ENCODE measurements around the gene RNF212. TPM values are rescaled to one million over a fixed set of nuclear protein-coding genes. Genes with fewer than 3 reads are reported as not detected.

Gene RNF212
- total RNA-seq, 2 experiments from 2014 or later = 2.0 to 2.7 TPM

GRCh38 chr4:1096841-1097240, 16.5 kb downstream of the RNF212 start:
- DNase-seq (no peak), ATAC-seq (no peak)
- no peak overlapping the region for H3K4me3 Mint-ChIP-seq
- H3K27ac Mint-ChIP-seq = no peak overlapping the region
- ChIA-PET POLR2A (interaction anchor here (0.7 kb wide), 1 partner anchor 21 kb away, joined by 4 read pairs; no protein-coding TSS in a partner anchor), CTCF (no interaction called here)
- H3K9me3 Mint-ChIP-seq (ENCODE audit: insufficient read depth) = no peaks in the 10 kb centered on the region
- no peaks in the 10 kb centered on the region for H3K4me1 Mint-ChIP-seq (ENCODE audit: low read depth)
- H3K36me3 Mint-ChIP-seq (ENCODE audit: low read depth) = no peaks in the 10 kb centered on the region
- no peaks in the 10 kb centered on the region for H3K27me3 Mint-ChIP-seq (ENCODE audit: low read depth)

DNA sequence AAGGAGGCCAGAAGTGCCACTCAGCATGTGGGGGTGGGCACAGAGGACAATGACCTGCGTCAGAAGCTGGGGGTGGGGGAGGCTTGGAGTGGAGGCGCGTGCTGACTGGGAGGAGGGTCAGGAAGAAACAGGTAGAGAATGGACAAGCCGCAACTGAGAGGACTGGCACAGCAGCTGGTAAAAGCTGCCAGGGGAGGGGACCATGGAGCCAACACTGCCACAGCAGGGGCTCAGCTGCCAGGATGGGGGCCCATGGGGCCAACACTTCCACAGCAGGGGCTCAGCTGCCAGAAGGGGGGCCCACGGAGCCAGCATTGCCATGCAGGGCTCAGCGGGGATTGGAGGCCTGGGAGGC, 19.1 kb downstream of the RNF212 start:
- Mint-ChIP-seq H3K4me3 (no peak overlapping the region), H3K9me3 (ENCODE audit: insufficient read depth) (no peaks in the 10 kb centered on the region), H3K27ac (no peak overlapping the region), H3K4me1 (ENCODE audit: low read depth) (no peaks in the 10 kb centered on the region), H3K27me3 (ENCODE audit: low read depth) (no peaks in the 10 kb centered on the region), H3K36me3 (ENCODE audit: low read depth) (no peaks in the 10 kb centered on the region)
- POLR2A ChIA-PET = no interaction called here
- ATAC-seq = no peak
- no peak for DNase-seq
- CTCF ChIA-PET = no interaction called here

DNA sequence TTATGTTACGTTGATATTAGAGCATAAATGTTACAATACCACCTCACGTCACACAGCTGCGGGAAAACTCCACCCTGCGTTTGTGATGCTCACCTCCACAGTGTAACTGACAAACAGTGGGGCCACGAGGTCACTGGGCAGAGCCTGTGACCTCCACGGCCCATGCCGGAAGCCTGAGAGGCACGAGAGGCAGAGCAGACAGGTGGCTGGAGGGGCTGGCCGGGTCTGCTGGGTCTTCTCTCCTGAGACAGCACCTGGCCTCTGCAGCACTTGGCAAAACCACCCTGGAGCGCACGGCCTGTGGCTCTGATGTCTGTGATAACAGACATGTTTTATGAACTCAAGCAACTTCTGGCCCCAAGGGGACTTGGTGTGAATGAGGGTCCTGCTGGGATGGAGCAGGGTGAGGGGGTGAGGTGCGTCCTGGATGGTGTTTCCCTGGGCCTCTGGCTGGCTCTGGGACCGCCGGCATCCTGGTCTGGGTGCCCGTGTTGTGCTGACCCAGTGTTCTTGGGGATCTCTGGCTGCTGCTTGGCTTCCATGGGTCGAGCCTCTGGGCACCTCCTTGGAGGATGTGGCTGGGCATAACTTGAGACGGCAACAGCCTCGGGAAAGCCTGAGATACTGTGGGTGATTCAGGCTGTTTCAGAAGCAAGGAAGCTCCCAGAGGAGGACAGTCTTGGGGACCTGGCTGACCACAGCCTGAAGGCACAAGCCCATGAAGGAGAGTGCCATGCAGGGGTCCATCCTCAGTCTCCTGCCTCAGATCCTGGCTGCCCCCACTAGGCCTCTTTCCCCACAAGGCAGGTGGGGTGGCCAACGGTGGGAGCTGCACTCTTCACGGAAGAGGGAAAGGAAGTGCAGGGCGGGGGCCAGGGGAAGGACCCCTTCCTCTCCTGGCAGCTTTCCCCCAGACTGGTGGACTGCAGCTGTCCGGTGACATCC, 19.7 kb downstream of the RNF212 start:
- no peaks in the 10 kb centered on the region for H3K9me3 Mint-ChIP-seq (ENCODE audit: insufficient read depth)
- H3K36me3 Mint-ChIP-seq (ENCODE audit: low read depth) = no peaks in the 10 kb centered on the region
- no peaks in the 10 kb centered on the region for H3K4me1 Mint-ChIP-seq (ENCODE audit: low read depth)
- CTCF ChIA-PET = no interaction called here
- H3K27me3 Mint-ChIP-seq (ENCODE audit: low read depth) = no peaks in the 10 kb centered on the region
- no peak overlapping the region for H3K27ac Mint-ChIP-seq
- H3K4me3 Mint-ChIP-seq = no peak overlapping the region
- no peak for ATAC-seq
- DNase-seq = no peak
- POLR2A ChIA-PET = no interaction called here

DNA sequence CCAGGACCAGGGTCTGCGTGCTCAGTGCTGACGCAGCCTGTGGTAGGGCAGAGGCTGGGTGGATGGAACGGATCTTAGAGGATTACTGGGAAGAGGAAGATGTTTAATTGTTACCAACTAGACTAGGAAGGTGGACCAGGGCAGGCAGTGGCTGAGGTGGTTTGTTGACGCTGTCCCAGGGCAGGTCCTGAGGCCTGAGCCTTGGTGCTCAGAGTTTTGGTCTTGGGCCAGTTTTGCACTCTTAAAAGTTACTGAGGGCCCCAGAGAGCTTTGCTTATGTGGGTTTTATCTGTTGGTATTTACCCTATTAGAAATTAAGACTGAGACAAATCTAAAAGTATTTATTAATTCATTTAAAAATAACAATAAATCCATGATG, 20.4 kb downstream of the RNF212 start:
- no peak for DNase-seq
- ATAC-seq = no peak
- H3K27me3 Mint-ChIP-seq (ENCODE audit: low read depth) = no peaks in the 10 kb centered on the region
- no peaks in the 10 kb centered on the region for H3K36me3 Mint-ChIP-seq (ENCODE audit: low read depth)
- no peaks in the 10 kb centered on the region for H3K4me1 Mint-ChIP-seq (ENCODE audit: low read depth)
- ChIA-PET CTCF (no interaction called here), POLR2A (no interaction called here)
- H3K4me3 Mint-ChIP-seq = no peak overlapping the region
- H3K27ac Mint-ChIP-seq = no peak overlapping the region
- H3K9me3 Mint-ChIP-seq (ENCODE audit: insufficient read depth) = no peaks in the 10 kb centered on the region

DNA sequence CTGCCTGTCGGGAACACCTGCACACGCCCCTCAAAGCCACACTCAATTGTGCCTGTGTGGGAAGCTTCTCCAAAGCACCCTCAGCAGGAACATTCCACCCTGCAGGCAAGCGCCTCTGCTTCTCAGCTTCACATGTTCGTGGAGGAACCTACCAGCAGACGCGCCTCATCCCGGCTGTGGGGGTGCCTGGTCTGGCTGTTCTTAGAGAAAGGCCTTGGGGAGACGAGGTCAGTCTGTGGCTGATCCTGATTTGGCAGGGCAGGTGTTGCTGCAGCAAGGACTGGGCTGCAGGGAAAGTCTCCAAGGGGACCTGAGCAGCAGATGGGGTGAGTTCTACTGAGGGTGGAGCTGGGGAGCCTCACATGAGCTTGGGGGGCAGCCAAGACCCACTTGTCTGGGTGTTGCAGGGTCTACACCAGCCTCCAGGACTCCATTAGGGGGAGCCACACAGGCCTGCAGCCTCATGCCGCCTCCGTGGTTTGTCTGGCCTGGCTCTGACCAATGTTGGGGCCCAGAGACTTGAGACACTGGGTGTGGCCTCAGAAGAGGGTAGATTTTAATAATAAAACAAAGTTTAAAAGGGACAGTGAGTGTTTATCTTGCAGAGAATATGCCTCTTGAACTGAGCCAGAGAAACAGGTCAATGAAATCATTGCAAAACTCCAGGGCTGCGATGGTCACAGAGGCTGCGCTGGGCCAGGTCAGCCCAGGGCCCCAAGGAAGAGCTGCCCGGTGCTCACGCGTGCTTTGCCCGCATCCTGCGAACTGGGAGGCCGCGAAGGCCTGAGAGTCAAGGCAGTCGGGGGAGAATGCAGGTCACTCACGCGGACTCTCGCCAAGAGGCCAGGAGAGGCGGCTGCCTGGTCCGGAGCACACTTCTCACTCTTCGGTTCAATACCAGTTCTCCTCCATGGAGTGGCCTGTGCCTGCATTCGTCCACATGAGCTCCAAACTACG, 21.1 kb downstream of the RNF212 start:
- DNase-seq (no peak), ATAC-seq (no peak)
- no peak overlapping the region for H3K27ac Mint-ChIP-seq
- ChIA-PET POLR2A (no interaction called here), CTCF (interaction anchor here (1.1 kb wide), 1 partner anchor 19 kb away, joined by 3 read pairs; no protein-coding TSS in a partner anchor)
- no peaks in the 10 kb centered on the region for H3K9me3 Mint-ChIP-seq (ENCODE audit: insufficient read depth)
- no peaks in the 10 kb centered on the region for H3K36me3 Mint-ChIP-seq (ENCODE audit: low read depth)
- no peak overlapping the region for H3K4me3 Mint-ChIP-seq
- H3K4me1 Mint-ChIP-seq (ENCODE audit: low read depth) = no peaks in the 10 kb centered on the region
- H3K27me3 Mint-ChIP-seq (ENCODE audit: low read depth) = no peaks in the 10 kb centered on the region

GRCh38 chr4:1091561-1091995, 21.8 kb downstream of the RNF212 start:
- no peak overlapping the region for H3K27ac Mint-ChIP-seq
- H3K36me3 Mint-ChIP-seq (ENCODE audit: low read depth) = no peaks in the 10 kb centered on the region
- no peak for DNase-seq
- no peaks in the 10 kb centered on the region for H3K27me3 Mint-ChIP-seq (ENCODE audit: low read depth)
- POLR2A ChIA-PET = no interaction called here
- ATAC-seq = no peak
- CTCF ChIA-PET = interaction anchor here (1.1 kb wide), 1 partner anchor 18 kb away, joined by 3 read pairs; no protein-coding TSS in a partner anchor
- H3K4me3 Mint-ChIP-seq = no peak overlapping the region
- no peaks in the 10 kb centered on the region for H3K9me3 Mint-ChIP-seq (ENCODE audit: insufficient read depth)
- H3K4me1 Mint-ChIP-seq (ENCODE audit: low read depth) = no peaks in the 10 kb centered on the region

DNA sequence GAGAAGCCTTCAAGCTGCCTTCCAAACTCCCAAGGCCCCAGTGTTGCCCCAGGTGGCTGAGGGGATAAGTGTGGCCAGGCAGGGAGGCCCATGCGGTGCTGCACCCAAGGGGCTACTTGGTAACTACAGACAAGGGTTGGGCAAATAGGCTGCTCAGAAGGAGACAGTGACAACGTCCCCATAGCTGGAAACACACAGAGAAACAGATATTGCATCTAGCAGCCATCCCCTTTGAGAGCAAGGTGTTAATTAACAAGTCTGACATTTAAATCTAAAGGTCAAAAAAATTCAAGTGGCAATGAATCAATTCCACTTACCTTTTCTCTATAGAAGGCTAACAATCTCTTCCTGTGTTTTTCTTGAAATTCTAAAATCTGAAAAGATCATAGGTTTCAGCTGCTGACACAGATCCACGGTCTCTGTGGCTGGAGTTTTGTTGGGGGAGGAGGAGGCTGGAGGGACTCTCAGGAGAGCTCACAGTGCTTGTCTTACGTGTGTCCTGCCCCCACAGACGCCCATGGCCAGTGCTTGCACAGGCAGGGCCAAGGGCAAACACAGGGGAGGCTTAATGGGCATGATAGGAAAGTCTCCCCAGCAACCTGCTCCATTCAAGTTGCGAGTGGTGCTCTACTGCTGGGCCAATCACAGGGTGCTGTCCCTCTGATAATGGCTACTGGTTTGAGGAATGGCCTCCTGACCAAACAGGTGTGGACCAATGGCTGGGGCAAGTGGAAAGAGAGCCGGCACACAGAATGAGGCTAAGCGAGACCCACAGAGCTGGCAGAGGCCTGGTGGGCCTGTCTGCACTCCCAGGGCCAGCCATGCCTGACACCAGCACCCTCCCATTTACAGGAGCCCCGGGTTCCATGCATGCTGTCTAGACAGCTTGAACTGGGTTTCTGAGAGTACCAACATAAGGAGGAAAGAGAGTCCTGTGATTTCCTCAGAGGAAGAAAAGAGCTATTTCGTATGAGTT, 22.6 kb downstream of the RNF212 start:
- POLR2A ChIA-PET = no interaction called here
- DNase-seq = no peak
- Mint-ChIP-seq H3K36me3 (ENCODE audit: low read depth) (no peaks in the 10 kb centered on the region), H3K4me1 (ENCODE audit: low read depth) (no peaks in the 10 kb centered on the region), H3K4me3 (no peak overlapping the region), H3K9me3 (ENCODE audit: insufficient read depth) (no peaks in the 10 kb centered on the region), H3K27me3 (ENCODE audit: low read depth) (no peaks in the 10 kb centered on the region), H3K27ac (no peak overlapping the region)
- CTCF ChIA-PET = interaction anchor here (1.1 kb wide), 1 partner anchor 18 kb away, joined by 3 read pairs; no protein-coding TSS in a partner anchor
- ATAC-seq = no peak

DNA sequence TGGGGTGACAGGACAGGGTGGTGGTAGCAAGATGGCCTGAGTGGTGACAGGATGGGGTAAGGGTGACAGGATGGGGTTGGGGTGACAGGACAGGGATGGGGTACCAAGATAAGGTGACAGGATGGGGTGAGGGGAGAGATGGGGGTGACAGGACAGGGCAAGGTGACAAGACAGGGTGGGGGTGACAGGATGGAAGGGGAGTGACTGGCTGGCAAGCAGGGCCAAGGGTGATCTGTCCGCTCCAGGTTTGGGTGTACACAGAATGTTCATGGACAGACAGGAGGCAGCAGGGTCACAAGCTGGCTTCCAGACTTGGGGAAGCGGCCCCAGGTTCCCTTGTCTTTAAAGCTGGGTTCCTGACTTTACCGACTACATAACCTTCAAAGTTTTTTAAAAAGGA, 23.3 kb downstream of the RNF212 start:
- Mint-ChIP-seq H3K27ac (no peak overlapping the region), H3K36me3 (ENCODE audit: low read depth) (no peaks in the 10 kb centered on the region), H3K4me3 (no peak overlapping the region), H3K4me1 (ENCODE audit: low read depth) (no peaks in the 10 kb centered on the region), H3K27me3 (ENCODE audit: low read depth) (no peaks in the 10 kb centered on the region), H3K9me3 (ENCODE audit: insufficient read depth) (no peaks in the 10 kb centered on the region)
- ATAC-seq = no peak
- POLR2A ChIA-PET = no interaction called here
- no peak for DNase-seq
- CTCF ChIA-PET = no interaction called here

DNA sequence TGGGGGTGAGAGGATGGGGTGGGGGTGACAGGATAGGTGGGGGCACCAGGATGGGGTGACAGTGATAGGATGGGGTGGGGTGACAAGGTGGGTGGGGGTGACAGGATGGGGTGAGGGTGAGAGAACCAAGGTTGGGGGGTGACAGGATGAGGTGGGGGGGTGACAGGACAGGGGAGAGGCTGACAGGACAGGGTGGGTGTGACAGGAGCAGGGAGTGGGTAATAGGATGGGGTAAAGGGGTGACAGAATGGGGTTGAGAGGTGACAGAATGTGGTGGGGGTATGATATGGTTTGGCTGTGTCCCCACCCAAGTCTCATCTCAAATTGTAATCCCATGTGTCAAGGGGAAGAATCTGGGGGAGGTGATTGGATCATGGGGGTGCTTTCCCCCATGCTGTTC, 26.0 kb downstream of the RNF212 start:
- Mint-ChIP-seq H3K27me3 (ENCODE audit: low read depth) (no peaks in the 10 kb centered on the region), H3K9me3 (ENCODE audit: insufficient read depth) (no peaks in the 10 kb centered on the region), H3K4me3 (no peak overlapping the region), H3K36me3 (ENCODE audit: low read depth) (no peaks in the 10 kb centered on the region), H3K27ac (no peak overlapping the region), H3K4me1 (ENCODE audit: low read depth) (no peaks in the 10 kb centered on the region)
- ATAC-seq = no peak
- ChIA-PET CTCF (no interaction called here), POLR2A (no interaction called here)
- DNase-seq = no peak

DNA sequence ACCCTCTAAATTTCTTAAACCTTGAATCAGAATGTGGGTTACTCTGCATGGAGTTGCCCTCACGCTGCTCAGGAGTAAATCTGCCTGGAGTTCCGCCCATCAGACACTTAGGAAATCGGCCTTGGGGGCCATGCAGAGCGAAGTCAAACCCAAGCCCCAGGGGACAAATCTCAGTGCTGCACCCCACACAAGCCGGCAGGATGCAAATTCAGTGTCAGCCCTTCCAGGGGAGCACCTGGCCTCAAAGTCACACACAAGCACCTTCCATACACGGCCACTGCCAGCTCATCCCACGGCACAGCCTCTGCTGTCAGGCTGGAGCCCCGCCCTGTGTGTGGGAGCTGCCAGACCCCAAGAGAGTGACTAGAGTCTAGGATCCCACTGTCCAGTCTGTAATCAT, 27.4 kb downstream of the RNF212 start:
- no peaks in the 10 kb centered on the region for H3K36me3 Mint-ChIP-seq (ENCODE audit: low read depth)
- H3K9me3 Mint-ChIP-seq (ENCODE audit: insufficient read depth) = no peaks in the 10 kb centered on the region
- no peaks in the 10 kb centered on the region for H3K27me3 Mint-ChIP-seq (ENCODE audit: low read depth)
- ATAC-seq (no peak), DNase-seq (no peak)
- no peak overlapping the region for H3K4me3 Mint-ChIP-seq
- ChIA-PET CTCF (no interaction called here), POLR2A (no interaction called here)
- no peak overlapping the region for H3K27ac Mint-ChIP-seq
- no peaks in the 10 kb centered on the region for H3K4me1 Mint-ChIP-seq (ENCODE audit: low read depth)

DNA sequence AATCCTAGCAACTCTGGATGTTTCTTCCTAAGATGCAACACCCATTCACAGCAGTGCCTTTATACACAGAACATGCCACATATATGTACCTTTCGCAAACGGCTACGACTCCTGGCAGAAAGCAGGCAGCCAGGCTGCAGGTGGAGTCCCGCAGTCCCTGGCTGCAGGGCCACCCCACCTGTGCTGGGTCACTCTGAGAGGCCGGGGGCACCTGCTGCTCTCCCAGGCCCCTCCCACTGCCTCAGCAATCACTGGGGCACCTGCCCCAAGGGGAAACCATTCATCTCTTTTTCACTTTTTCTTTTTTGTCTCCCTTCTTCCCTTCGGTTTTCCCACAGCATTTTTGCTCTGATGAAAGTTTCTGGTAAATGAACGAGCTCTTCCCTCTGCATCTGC, 28.0 kb downstream of the RNF212 start:
- Mint-ChIP-seq H3K4me3 (no peak overlapping the region), H3K27ac (no peak overlapping the region), H3K4me1 (ENCODE audit: low read depth) (no peaks in the 10 kb centered on the region), H3K27me3 (ENCODE audit: low read depth) (no peaks in the 10 kb centered on the region), H3K9me3 (ENCODE audit: insufficient read depth) (no peaks in the 10 kb centered on the region), H3K36me3 (ENCODE audit: low read depth) (no peaks in the 10 kb centered on the region)
- ATAC-seq (no peak), DNase-seq (no peak)
- ChIA-PET POLR2A (no interaction called here), CTCF (no interaction called here)
